GM19467 (cell line): ENCODE results near the gene MEGF6.

ENCODE experiments used
- ATAC-seq: cut with Tn5 transposase; IDR thresholded peaks from one replicate; pipeline ENCODE4 v1.9.1; 2021; ENCODE audit warnings: mild to moderate bottlenecking, moderate library complexity; ENCODE audit not compliant: unreplicated experiment

The MEGF6 gene

DNA sequence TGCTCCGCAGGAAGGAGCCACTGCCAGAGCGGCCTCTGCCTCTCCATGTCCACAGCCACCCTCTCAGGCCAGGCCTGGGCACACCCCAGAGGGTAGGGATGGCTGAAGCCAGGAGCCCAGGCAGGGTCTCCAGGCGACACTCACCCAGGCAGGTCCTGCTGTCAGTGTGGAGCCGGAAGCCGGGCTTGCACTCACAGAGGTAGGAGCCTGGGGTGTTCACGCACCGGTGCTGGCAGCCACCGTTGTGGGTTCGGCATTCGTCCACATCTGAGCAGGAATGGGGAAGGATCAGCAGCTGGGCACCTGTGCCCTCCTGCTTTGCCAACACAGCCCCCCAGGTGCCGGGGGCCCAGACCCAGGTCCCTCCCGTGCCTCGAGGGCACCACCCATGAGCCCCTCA is 87.3 kb downstream of the MEGF6 start:
- no peak for ATAC-seq

DNA sequence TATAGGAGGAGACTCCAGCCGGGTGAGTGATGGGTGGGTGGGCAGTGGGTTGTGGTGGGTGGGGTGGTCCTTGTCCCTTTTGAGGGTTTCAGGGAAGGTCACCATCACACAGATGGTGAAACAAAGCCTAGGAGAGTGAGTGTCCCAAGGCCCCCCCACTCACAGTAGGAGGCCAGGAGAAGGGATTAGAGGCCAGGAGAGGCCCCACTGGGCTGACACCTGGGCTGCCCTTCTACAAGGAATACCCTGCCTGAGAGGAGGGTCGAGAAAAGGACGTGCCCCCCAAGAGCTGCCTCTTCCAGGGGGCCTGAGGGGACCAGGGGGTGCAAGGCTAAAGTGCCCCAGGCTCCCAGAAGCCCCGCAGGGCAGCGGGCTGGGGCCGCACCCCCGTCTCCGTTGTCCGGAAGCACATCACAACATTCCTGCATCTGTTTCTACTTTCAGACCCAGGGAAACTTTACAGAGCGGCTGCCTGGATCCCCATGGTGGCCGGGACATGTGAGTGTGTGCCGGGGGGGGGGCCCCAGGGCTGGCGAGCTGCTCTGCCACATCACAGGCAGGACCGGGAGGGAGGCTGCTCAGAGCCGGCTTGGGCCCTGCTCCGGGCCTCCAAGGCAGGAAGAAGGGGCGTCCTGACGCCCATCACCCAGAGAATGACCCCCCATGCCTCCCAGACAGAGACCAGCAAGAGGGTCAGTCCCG is 88.6 kb downstream of the MEGF6 start:
- no peak for ATAC-seq

DNA sequence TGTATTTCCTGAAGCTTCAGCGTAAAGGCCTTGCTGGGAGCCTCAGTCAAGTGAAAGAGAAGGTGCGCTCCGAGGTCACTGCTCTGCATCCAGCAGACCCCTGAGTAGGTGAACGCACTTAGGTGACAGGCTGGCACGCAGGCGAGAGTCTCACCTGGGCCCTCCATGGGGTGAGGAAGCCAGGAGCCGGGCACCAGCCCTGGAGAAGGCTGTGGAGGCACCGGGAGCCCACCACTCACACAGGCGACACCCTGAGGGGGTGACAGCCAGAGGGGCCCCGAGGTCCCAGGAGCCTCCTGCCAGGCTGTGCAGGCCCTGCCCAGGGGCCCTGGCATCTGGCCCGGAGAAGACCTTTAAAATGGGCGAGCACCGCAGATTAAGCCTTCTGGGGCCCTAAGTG is 89.2 kb downstream of the MEGF6 start:
- ATAC-seq = no peak

DNA sequence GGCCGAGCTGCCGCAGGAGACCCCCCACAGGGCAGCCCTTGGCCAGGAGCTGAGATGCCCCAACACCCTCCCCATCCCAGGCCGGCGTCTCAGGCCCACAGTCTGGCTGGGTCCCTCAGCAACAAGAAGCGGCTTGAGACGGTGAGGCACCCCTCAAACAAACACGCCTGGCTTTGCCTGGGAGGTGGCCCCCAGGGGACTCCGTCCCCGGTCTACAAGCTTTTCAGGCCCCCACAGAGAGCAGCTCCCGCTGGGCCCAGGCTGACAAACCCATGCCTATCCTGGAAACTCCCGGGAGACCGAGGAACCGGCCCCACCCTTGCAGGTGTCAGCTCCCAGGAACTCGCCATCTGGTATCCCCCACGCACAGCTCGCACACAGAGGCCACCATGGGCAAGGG is 89.9 kb downstream of the MEGF6 start:
- ATAC-seq = no peak

DNA sequence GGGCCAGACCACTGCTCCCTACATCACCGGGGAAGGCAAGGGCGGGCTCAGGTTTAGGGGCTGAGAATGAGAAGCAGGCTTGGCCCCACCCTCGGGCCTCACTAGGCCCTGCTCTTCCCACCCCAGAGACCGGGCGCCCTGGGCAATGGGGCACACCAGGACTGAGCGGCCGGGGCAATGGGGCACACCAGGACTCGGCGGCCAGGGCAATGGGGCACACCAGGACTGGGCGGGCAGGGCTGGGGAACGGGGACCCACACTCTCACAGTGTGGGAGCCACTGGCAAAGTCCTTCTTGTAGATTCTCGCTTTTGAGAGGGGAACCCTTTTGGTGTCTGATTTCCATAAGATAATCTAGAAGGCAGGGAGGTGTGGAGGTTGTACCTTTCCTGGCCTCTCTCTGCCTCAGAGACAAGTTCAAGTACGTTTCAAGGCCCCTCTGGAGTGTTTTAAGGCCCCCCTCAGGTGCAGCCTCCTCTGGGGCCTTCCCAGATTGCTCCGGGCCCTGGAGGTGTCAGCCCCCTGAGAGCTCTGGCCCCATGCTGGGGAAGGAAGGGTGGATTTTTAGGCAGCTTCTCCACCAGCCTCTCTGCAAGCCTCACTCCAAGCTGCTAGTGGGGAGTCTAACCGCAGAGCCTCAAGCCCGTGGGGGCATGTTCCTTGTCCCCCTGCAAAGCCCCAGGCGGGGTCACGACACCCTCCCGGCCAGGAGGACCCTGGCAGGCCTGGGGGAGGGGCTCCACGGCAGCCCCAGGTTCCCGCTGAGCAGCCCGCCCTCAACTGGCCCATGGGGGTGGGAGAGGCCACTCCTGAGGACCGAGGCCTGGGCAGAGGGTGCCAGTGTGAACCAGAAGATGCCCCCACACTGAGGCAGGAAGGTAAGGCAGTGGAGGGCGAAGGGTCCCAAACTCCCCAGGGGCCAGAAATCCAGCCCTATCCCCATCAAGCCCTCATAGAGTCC is 90.6 kb downstream of the MEGF6 start:
- no peak for ATAC-seq

DNA sequence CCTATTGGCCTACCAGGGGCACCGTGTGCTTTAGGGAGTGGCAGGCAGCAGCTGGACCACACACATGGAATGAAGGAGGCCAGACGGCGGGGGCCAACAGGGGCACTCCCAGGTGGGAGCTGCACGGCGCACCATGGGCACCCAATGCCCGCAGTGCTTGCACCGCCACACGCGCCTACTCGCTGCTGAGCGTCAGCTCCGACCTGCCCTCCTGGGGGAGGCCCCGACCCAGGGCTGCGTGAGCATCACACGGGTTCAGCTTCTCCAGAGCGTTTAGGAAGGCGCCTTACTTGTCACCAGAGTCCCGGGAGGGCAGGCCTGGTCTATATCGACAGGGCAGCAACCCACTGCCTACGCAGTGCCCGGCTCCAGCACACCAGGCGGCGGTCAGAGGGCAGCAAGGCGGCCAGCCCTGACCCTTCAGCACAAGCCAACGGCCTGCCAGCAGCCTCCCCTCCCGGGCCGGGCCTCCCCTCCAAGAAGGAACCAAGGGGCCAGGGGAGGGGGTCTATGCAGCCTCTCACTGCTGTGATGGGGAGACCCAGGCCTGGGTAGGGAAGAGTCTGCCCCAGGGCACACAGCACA is 91.9 kb downstream of the MEGF6 start:
- no peak for ATAC-seq

DNA sequence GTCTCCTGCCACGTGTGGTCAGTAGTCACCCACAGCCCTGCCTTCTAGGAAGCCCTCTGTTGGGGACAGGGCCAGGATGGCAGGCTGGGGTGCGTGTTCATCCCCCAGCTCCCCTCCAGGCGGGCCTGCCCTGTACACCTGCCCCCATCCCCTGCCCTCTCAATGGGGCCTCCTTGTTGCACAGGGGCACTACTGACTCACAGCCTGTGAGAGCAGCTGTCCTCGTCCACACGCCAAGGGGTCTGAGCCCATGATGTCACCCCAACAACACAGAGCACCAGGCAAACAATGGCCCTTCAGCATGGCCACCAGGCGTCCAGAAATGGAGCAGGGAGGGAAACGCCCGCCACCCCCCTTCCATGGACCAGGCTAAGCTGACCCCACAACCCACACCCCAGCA is 92.6 kb downstream of the MEGF6 start:
- ATAC-seq = no peak

DNA sequence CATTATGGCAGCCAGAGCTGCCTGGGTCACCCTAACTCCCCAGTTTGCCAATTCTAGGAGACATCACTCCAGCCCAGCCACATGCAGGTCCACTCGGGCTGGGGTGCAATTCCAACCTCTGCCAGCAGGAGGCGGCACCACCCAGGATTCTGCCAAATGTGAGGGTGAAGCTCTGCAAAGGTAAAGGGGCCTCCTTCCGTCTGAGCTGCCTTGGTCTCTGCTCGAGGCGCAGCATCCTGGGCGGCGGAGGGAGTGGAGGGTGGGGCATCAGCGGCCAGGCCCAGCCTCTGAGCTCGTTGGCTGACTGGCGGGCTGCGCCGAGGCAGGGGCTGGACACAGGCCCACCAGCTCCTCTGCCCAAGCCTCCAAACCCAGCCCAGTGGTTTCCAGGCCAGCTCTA is 93.1 kb downstream of the MEGF6 start:
- ATAC-seq = no peak

DNA sequence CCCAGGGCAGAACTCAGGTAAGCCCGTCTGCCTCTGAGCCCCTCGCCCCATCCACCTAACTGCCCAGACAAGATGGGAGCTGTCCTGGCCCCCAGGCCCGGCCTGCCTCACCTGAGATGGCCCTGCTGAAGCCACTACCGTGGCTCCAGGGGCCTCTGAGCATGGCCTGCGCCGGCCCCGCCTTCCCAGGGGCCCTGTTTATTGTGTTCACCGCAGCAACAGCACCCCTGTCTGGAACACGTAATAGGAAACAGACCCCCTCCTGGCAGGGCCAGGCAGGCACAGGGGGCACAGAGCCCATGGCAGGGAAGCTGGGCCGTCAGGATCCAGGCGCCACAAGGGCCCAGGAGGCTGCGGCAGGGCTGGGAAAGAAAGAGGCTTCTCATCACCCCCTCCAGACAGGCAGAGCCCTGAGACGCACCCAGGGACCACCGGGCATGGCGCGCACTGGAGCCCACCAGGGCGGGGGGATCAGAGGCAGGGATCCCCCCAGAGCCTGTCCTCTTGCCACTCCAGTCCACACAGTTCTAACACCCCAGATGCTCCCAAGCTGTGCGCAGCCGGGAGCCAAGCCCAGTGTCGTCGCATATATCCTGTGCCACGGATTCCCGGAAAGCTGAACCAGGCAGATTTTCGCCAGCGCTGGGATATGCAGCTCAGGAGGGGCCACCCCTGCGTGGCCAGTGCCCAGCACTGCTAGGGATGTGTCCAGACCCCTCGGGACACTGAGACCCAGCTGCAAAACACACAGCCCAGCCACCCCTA is 94.2 kb downstream of the MEGF6 start:
- no peak for ATAC-seq

DNA sequence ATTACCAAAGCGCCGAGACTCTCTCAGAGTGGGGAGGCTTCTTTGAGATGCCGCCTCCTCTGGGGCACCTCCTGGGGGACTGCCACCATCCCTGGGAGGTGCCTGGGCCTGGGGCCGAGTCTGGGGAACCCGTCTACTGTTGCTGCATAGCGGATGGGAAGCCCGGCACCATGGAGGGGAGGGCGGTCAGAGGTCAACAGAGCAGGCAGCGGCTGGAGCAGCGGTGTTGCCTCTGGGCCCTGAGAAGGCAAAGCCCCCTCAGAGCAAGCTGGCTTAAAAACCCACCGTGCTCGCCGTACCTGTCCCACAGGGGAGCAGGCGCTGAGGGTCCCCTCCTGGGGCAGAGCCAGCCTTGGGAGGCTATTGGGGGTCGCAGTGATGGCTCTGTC is 94.8 kb downstream of the MEGF6 start:
- no peak for ATAC-seq

DNA sequence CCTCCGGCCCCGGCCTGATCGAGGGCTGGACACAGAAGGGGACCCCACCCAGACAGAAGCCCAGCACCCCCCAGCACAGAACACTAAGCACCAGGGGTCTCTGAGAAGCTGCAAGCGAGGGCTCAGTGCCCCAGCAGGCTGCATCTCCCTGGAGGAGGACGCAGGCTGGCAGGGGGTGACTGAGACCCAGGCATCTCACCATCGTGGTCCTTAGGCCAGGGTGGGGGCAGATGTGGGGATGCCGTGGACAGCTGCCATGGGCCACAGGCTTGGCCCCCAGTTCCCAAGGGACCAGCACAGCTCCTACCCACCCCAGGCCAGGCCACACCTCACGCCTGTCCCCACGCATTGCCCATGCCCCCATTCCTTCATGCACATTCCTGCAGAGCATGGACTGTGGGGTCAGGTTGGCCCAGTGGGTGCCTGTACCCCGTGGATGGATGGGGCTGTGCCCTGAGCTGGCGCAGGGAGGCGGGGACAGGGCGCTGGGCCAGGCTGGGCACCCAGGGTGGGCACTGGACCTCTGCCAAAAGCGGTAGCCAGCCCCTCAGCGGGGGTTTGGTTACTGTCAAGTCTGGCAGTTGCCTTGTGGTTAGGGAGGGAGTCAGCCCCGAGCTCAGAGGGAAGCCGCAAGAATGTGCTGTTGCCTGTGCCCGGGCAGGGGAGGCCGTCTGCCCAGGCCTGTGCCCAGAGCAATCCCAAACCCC is 95.4 kb downstream of the MEGF6 start:
- ATAC-seq = no peak

DNA sequence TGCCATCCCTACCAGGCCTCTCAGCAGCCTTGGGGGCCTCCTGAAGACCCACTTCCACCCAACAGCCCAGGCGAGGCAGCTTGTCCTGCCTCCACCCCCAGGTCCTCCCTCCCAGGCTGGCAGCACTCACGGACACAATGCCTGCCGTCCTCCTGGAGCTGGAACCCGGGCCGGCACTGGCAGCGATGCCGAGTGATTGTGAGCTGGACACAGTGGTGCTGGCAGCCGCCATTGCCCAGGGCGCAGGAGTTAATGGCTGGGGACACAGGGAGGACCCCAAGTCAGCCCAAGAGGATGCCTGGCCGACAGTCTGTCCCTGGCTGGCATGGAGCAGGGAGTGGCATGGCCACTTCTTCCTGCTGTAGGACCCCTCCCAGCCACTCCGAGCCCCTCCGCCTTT is 96.0 kb downstream of the MEGF6 start:
- no peak for ATAC-seq

DNA sequence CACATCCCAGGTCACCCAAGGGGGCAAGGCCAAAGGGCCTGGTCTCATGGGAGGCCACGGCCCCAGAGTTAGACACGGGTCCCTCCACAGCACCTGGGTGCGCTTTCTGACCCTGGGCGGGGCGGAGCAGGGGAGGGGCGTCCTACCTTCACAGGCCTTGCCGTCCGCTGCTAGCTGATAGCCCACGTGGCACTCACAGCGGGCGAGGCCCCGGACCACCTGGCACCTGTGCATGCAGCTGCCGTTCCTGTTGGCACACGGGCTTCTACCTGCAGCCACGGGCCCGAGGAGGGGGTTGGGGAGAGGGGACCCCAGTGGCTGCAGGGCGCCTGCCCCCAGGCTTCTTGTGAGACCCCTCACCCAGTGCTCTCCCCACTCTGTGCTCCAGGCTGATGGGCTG is 96.9 kb downstream of the MEGF6 start:
- ATAC-seq = no peak

DNA sequence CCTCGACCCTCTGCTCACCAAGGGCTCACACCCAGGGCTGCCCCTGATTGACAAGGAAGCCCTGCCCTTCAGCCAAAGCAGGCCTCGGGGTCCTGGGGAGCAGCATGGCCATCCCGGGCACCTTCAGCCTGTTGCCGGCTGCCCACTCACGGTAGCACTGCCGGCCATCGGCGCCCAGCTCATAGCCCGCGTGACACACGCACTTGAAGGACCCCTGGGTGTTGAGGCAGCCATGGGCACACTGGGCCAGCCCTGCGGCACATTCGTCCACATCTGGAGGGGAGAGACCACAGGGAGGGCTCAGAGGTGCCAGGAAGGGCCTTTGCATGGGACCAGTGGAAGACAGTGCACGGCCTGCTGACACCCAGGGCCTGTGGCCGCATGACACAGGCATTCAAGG is 99.5 kb downstream of the MEGF6 start:
- ATAC-seq = no peak

DNA sequence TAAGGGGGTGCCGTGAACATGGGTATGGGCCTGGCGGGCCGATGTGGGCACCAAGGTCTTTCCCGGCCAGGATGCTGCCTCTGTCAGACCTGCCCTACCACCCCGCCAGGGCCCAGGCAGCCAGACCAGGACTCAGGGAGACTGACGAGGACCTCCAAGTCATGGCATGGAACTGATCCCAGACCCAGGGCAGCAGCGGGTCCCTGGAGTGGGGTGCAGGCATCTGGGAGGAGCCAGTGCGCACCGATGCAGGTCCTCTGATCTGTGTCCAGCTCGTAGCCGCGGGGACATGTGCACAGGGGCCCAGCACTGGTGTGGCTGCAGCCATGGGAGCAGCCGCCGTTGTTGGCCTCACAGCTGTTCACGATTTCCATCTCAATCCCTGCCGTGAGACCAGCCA is 100.0 kb downstream of the MEGF6 start:
- ATAC-seq = no peak

DNA sequence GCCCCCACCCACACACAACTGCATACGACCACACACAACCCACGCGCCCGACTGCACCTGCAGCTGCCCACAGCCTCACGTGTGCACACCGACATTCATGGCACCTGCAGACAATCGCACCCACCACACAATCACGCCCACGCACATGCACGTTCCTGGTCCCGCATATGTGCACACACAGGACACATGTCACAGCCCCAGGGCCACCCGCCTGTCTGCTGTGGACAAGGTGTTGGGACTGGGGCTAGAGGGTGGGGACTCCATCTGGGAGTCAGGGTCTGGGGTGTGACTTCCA is 100.4 kb downstream of the MEGF6 start:
- ATAC-seq = no peak

DNA sequence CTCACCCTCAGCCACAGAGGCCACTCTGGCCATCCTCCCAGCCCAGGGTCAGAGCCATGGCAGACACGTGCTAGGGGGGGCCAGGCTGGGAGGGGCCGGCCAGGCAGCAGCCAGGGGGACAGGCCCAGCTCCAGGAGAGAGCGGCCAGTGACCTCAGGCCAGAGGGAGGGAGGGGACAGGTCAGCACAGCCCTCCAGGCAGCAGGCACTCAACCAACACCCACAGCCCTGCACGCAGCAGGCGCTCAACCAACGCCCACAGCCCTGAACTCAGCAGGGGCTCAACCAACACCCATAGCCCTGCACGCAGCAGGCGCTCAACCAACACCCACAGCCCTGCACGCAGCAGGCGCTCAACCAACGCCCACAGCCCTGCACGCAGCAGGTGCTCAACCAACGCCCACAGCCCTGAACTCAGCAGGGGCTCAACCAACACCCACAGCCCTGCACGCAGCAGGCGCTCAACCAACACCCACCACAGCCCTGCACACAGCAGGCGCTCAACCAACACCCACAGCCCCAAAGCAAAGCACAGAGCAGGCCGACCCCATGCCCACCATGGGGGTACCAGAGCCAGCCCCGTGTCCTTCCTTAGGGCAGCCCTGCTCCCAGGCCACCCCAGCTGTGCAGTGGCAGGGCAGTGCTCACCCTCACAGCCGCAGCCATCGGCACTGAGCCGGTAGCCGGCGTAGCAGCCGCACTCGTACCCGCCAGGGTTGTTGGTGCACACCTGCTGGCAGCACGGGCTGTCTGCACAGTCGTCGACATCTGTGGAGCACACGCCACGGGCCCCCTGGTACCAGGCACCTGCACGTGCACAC is 101.0 kb downstream of the MEGF6 start:
- no peak for ATAC-seq

DNA sequence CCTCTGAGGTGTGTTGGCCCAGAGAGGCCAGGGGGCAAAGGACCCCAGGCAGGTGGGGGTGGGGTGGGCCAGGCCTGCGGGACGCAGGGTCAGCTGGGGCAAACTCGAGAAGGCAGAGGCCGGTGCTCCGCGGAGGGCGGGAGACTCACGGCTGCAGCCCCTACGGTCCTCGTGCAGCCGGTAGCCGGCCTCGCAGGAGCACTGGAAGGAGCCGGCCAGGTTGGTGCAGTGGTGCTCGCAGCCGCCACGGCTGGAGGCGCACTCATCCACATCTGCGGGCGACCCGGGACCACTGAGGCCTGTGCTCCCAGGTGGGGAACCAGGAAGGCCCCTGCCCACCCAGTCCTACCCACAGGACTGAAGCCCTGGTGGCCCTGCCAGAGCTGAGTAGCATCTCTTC is 101.6 kb downstream of the MEGF6 start:
- ATAC-seq = no peak

DNA sequence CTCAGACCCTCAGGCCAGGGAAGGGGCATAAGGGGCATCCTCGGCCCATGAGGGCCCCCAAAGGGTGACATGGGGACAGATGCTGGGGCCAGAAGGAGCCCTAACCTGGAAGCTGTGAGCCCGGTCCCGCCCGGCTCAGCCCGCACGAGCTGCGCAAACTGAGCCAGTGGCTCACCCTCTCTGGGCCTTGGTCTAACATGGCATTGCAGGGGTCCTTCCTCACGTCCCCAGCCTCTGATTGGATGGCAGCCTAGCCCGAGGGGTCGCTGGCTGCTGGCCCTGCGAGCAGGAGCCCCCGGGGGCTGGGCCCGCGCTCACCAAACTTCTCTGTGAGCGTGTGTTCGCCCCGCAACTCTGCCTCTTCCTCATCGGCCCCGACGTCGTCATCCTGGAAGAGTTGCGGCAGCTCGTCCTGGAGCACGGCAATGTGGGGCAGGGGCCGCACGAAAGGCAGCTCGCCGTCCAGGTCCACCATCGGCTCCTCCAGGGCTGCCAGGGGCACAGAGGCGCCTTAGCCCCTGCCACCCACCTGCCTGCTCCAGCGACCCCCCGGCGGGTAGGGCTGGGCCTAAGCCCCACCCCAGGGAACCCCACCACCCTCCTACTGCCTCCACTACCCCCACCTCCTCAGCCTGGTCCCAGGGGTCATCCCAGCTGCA is 102.4 kb downstream of the MEGF6 start:
- no peak for ATAC-seq
